ENCODE data around the gene MCRIP1. TPM values are rescaled to one million over a fixed set of nuclear protein-coding genes. Genes with fewer than 3 reads are reported as not detected.

The MCRIP1 gene
- total and polyA plus RNA-seq, 10 of the 15 experiments (the other 5 are each of a cell fraction or from before 2014, with no cell fraction given) = 0.31 to 54.4 (median 30.8) TPM

- TF ChIP-seq, protein P1, sequence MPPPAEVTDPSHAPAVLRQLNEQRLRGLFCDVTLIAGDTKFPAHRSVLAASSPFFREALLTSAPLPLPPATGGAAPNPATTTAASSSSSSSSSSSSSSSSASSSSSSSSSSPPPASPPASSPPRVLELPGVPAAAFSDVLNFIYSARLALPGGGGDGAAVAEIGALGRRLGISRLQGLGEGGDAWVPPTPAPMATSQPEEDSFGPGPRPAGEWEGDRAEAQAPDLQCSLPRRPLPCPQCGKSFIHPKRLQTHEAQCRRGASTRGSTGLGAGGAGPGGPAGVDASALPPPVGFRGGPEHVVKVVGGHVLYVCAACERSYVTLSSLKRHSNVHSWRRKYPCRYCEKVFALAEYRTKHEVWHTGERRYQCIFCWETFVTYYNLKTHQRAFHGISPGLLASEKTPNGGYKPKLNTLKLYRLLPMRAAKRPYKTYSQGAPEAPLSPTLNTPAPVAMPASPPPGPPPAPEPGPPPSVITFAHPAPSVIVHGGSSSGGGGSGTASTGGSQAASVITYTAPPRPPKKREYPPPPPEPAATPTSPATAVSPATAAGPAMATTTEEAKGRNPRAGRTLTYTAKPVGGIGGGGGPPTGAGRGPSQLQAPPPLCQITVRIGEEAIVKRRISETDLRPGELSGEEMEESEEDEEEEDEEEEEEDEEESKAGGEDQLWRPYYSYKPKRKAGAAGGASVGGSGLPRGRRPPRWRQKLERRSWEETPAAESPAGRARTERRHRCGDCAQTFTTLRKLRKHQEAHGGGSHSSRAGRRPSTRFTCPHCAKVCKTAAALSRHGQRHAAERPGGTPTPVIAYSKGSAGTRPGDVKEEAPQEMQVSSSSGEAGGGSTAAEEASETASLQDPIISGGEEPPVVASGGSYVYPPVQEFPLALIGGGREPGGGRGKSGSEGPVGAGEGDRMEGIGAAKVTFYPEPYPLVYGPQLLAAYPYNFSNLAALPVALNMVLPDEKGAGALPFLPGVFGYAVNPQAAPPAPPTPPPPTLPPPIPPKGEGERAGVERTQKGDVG (CRISPR knock-in tag; IDR thresholded peaks at IDR 0.05) = peak; percentile 78; the same call in 1 of the 2 replicates
- no peak for TF ChIP-seq CBX5 (IDR thresholded peaks at IDR 0.05; ENCODE audit: low read depth)
- peak; percentile 93 for TF ChIP-seq CREM (IDR thresholded peaks at IDR 0.05; ENCODE audit: low read depth)
- no peak for TF ChIP-seq ZNF384 (IDR thresholded peaks at IDR 0.05; ENCODE audit: borderline replicate concordance, low read depth, low read length)
- TF ChIP-seq IKZF1 (conservative IDR thresholded peaks at IDR 0.05) = peak; percentile 100
- no peak for TF ChIP-seq MTA3 (IDR thresholded peaks at IDR 0.05; ENCODE audit: borderline replicate concordance, low read length)
- TF ChIP-seq BMI1 (IDR thresholded peaks at IDR 0.05; ENCODE audit: borderline replicate concordance) = no peak
- peak; percentile 92 for TF ChIP-seq ATF7 (IDR thresholded peaks at IDR 0.05; ENCODE audit: low read depth)
- no peak for TF ChIP-seq NR2C2 (IDR thresholded peaks at IDR 0.05; ENCODE audit: borderline replicate concordance, control insufficient read depth, insufficient read length, low read depth)
- peak; percentile 94 for TF ChIP-seq GABPA (IDR thresholded peaks at IDR 0.05; ENCODE audit: low read depth)
- peak; percentile 58; the same call in 1 of the 2 replicates for TF ChIP-seq LARP7 (IDR thresholded peaks at IDR 0.05)
- TF ChIP-seq ZBED1 (IDR thresholded peaks at IDR 0.05; ENCODE audit: borderline replicate concordance) = 0 out of 2 replicates have a peak, but pooled peaks have one; percentile 25
- no peak for TF ChIP-seq CHD4 (IDR thresholded peaks at IDR 0.05)
- TF ChIP-seq NFXL1 (IDR thresholded peaks at IDR 0.05; ENCODE audit: borderline replicate concordance) = no peak; the same call in 1 of the 2 replicates
- TF ChIP-seq RELB (IDR thresholded peaks at IDR 0.05; ENCODE audit: low read depth) = peak; percentile 52; the same call in 1 of the 2 replicates
- no peak; the same call in 1 of the 2 replicates for TF ChIP-seq ZNF207 (IDR thresholded peaks at IDR 0.05; ENCODE audit: borderline replicate concordance)
- peak; percentile 99 for TF ChIP-seq NFYB (IDR thresholded peaks at IDR 0.05; ENCODE audit: insufficient read depth, low read depth, low read length)
- TF ChIP-seq IRF4 (IDR thresholded peaks at IDR 0.05; ENCODE audit: low read depth, low read length) = peak; percentile 34; the same call in 1 of the 2 replicates
- no peak for TF ChIP-seq NR2C1 (IDR thresholded peaks at IDR 0.05)
- TF ChIP-seq, protein P2, sequence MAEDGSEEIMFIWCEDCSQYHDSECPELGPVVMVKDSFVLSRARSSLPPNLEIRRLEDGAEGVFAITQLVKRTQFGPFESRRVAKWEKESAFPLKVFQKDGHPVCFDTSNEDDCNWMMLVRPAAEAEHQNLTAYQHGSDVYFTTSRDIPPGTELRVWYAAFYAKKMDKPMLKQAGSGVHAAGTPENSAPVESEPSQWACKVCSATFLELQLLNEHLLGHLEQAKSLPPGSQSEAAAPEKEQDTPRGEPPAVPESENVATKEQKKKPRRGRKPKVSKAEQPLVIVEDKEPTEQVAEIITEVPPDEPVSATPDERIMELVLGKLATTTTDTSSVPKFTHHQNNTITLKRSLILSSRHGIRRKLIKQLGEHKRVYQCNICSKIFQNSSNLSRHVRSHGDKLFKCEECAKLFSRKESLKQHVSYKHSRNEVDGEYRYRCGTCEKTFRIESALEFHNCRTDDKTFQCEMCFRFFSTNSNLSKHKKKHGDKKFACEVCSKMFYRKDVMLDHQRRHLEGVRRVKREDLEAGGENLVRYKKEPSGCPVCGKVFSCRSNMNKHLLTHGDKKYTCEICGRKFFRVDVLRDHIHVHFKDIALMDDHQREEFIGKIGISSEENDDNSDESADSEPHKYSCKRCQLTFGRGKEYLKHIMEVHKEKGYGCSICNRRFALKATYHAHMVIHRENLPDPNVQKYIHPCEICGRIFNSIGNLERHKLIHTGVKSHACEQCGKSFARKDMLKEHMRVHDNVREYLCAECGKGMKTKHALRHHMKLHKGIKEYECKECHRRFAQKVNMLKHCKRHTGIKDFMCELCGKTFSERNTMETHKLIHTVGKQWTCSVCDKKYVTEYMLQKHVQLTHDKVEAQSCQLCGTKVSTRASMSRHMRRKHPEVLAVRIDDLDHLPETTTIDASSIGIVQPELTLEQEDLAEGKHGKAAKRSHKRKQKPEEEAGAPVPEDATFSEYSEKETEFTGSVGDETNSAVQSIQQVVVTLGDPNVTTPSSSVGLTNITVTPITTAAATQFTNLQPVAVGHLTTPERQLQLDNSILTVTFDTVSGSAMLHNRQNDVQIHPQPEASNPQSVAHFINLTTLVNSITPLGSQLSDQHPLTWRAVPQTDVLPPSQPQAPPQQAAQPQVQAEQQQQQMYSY (CRISPR knock-in tag; IDR thresholded peaks at IDR 0.05) = no peak
- peak; percentile 70; the same call in 1 of the 2 replicates for TF ChIP-seq SMAD5 (IDR thresholded peaks at IDR 0.05; ENCODE audit: low read depth)
- TF ChIP-seq CHD2 (IDR thresholded peaks at IDR 0.05; ENCODE audit: borderline replicate concordance, low read depth, low read length) = peak; percentile 97
- no peak; the same call in 1 of the 2 replicates for TF ChIP-seq ASH2L (IDR thresholded peaks at IDR 0.05; ENCODE audit: borderline replicate concordance, low read depth)
These were observed 27.9 kb upstream of the MCRIP1 start (continued) for GRCh38 chr17:81860756-81861568.
